ENCODE measurements around the gene STARD10.
"Not testable (repeated sequence)": the region's sequence is repeated elsewhere in the genome, so short reads cannot be mapped to it uniquely, and the experiment has no call there.

STARD10 gene

GRCh38 chr11:72806378-72806777 is 12.5 kb upstream of the STARD10 start:
- not testable (repeated sequence) for DNase-seq

GRCh38 chr11:72805216-72805615 is 11.4 kb upstream of the STARD10 start:
- DNase-seq, result peak; percentile 94 to 98

- DNase-seq, result no peak
Measured at GRCh38 chr11:72802822-72803221, 9.0 kb upstream of the STARD10 start.

GRCh38 chr11:72799441-72799840 is 5.6 kb upstream of the STARD10 start:
- no peak for DNase-seq

- DNase-seq, result no peak
Measured at GRCh38 chr11:72798361-72798760, 4.5 kb upstream of the STARD10 start.

- no peak for DNase-seq
Measured at GRCh38 chr11:72793076-72793424, 797 bp downstream of the STARD10 start.

GRCh38 chr11:72792437-72793021 is 1.3 kb downstream of the STARD10 start:
- DNase-seq, result no peak

- DNase-seq, result not testable (repeated sequence)
Measured at GRCh38 chr11:72791228-72791627, 2.6 kb downstream of the STARD10 start.

GRCh38 chr11:72789493-72790131 is 4.2 kb downstream of the STARD10 start:
- DNase-seq, result no peak

GRCh38 chr11:72788241-72788640 is 5.6 kb downstream of the STARD10 start:
- peak; percentile 54 to 62 for DNase-seq

GRCh38 chr11:72787216-72788104 is 6.4 kb downstream of the STARD10 start:
- peak; percentile 50 to 52 for DNase-seq

- DNase-seq, result no peak
Measured at GRCh38 chr11:72786305-72787215, 7.3 kb downstream of the STARD10 start.

- DNase-seq, result no peak
Measured at GRCh38 chr11:72784662-72785061, 9.2 kb downstream of the STARD10 start.

- no peak for DNase-seq
Measured at GRCh38 chr11:72783144-72783905, 10.5 kb downstream of the STARD10 start.

GRCh38 chr11:72782081-72782920 is 11.5 kb downstream of the STARD10 start:
- DNase-seq, result no peak

GRCh38 chr11:72781313-72782080 is 12.3 kb downstream of the STARD10 start:
- DNase-seq, result no peak

- DNase-seq, result no peak
Measured at GRCh38 chr11:72781063-72781312, 12.9 kb downstream of the STARD10 start.

GRCh38 chr11:72780296-72781062 is 13.4 kb downstream of the STARD10 start:
- no peak for DNase-seq

- DNase-seq, result no peak
Measured at GRCh38 chr11:72779495-72780128, 14.2 kb downstream of the STARD10 start.
